ENCODE data around the gene GCN1. TPM values are rescaled to one million over a fixed set of nuclear protein-coding genes. Genes with fewer than 3 reads are reported as not detected.
"Not testable (repeated sequence)": the region's sequence is repeated elsewhere in the genome, so short reads cannot be mapped to it uniquely, and the experiment has no call there.

GCN1 gene
- total and polyA plus RNA-seq, 2 experiments from 2014 or later: 28.2 to 197 TPM

DNA sequence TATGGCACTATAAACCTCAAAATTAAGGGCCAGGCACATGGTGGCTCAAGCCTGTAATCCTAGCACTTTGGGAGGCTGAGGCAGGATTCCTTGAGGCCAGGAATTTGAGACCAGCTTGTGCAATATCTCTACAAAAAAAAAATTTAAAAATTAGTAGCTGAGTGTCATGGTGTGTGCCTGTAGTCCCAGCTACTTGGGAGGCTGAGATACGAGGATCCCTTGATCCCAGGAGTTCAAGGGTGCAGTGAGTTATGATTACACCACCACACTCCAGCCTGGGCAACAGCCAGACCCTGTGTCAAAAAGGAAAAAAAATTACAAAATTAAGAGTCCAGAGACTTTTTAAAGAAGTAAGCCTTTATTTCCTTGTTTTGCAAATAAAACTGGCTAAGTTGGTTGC lies 1.8 kb upstream of the GCN1 start:
- Histone ChIP-seq H4K20me1 (ENCODE audit: insufficient read depth, poor library complexity, severe bottlenecking) (peaks cover 41% of the 10 kb centered on the region), H3K4me2 (peak overlapping the region; percentile 79)

DNA sequence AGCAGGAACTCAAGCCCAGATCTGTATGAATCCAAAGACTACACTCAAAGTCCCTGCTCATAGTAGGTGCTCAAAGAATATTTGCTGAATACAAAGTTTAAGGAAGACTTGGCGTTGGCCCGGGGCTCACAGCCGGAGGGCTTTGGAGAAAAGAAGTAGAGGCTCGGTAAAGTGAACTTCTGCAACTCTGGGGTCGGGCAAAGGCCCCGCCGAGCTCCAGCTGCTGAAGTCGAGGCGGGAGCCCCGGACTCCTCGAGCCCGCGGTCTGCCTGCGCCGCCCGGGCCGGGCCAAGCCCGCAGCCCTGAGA lies 335 bp downstream of the GCN1 start:
- no peak for TF ChIP-seq EZH2 (IDR thresholded peaks at IDR 0.05; ENCODE audit: borderline replicate concordance)
- TF ChIP-seq, protein P1, sequence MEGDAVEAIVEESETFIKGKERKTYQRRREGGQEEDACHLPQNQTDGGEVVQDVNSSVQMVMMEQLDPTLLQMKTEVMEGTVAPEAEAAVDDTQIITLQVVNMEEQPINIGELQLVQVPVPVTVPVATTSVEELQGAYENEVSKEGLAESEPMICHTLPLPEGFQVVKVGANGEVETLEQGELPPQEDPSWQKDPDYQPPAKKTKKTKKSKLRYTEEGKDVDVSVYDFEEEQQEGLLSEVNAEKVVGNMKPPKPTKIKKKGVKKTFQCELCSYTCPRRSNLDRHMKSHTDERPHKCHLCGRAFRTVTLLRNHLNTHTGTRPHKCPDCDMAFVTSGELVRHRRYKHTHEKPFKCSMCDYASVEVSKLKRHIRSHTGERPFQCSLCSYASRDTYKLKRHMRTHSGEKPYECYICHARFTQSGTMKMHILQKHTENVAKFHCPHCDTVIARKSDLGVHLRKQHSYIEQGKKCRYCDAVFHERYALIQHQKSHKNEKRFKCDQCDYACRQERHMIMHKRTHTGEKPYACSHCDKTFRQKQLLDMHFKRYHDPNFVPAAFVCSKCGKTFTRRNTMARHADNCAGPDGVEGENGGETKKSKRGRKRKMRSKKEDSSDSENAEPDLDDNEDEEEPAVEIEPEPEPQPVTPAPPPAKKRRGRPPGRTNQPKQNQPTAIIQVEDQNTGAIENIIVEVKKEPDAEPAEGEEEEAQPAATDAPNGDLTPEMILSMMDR (IDR thresholded peaks at IDR 0.05; ENCODE audit: poor library complexity): no peak
- no peak for TF ChIP-seq EZH2phosphoT487 (IDR thresholded peaks at IDR 0.05; ENCODE audit: low read depth, severe bottlenecking, unreplicated experiment)
- H2AFZ ChIP-seq: peak overlapping the region; percentile 27
- no peaks in the 10 kb centered on the region for H3K9me2 ChIP-seq (replicated peaks; ENCODE audit: insufficient read depth)
- under 1% methylated on average over 18 of the region's 18 CpGs for WGBS (ENCODE audit: low lambda C conversion rate, missing lambda C conversion rate)
- H3K36me3 ChIP-seq (replicated peaks; ENCODE audit: insufficient read depth, low read depth): no peaks in the 10 kb centered on the region
- H3K9me3 ChIP-seq (ENCODE audit: low read depth): no peaks in the 10 kb centered on the region
- peak overlapping the region; percentile 79 for H3K4me2 ChIP-seq
- peak overlapping the region; percentile 94 for H3K27ac ChIP-seq
- peaks cover 22% of the 10 kb centered on the region for H3K4me1 ChIP-seq (ENCODE audit: insufficient read depth)
- peaks cover 32% of the 10 kb centered on the region for H4K20me1 ChIP-seq (ENCODE audit: insufficient read depth, poor library complexity, severe bottlenecking)
- peak overlapping the region; percentile 56 for H3K4me3 ChIP-seq
- no peaks in the 10 kb centered on the region for H3K27me3 ChIP-seq
- H3K79me2 ChIP-seq: peaks cover 75% of the 10 kb centered on the region
- no peak for DNase-seq (ENCODE audit: low spot score)

More for the DNA sequence above, 1.8 kb upstream of the GCN1 start:
- peak overlapping the region; percentile 94 for H3K27ac ChIP-seq
- peaks cover 72% of the 10 kb centered on the region for H3K79me2 ChIP-seq
- no peaks in the 10 kb centered on the region for H3K9me2 ChIP-seq (replicated peaks; ENCODE audit: insufficient read depth)
- no peaks in the 10 kb centered on the region for H3K27me3 ChIP-seq
- H3K36me3 ChIP-seq (replicated peaks; ENCODE audit: insufficient read depth, low read depth): peaks cover 2% of the 10 kb centered on the region
- WGBS (ENCODE audit: low lambda C conversion rate, missing lambda C conversion rate): 82% methylated on average over 1 of the region's 1 CpG
- no peak overlapping the region for H3K4me3 ChIP-seq
- H3K4me1 ChIP-seq (ENCODE audit: insufficient read depth): peaks cover 32% of the 10 kb centered on the region
- no peak overlapping the region for H2AFZ ChIP-seq
- no peaks in the 10 kb centered on the region for H3K9me3 ChIP-seq (ENCODE audit: low read depth)
- TF ChIP-seq EZH2 (IDR thresholded peaks at IDR 0.05; ENCODE audit: borderline replicate concordance) (no peak), EZH2phosphoT487 (IDR thresholded peaks at IDR 0.05; ENCODE audit: low read depth, severe bottlenecking, unreplicated experiment) (no peak)
- no peak for DNase-seq (ENCODE audit: low spot score)

DNA sequence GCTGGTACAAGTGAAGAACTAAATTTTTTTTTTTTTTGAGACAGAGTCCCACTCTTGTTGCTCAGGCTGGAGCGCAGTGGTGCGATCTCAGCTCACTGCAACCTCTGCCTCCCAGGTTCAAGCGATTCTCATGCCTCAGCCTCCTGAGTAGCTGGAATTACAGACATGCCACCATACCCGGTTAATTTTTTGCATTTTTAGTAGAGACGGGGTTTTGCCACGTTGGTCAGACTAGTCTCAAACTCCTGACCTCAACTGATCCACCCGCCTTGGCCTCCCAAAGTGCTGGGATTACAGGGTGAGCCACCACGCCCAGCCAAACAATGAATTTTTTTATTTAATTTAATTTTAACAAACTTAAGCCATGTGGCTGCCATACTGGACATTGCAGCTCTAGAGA lies 1.2 kb downstream of the GCN1 start:
- Histone ChIP-seq H3K4me2 (peak overlapping the region; percentile 79), H3K4me1 (ENCODE audit: insufficient read depth) (peaks cover 20% of the 10 kb centered on the region), H3K79me2 (peaks cover 72% of the 10 kb centered on the region), H4K20me1 (ENCODE audit: insufficient read depth, poor library complexity, severe bottlenecking) (peaks cover 23% of the 10 kb centered on the region), H3K4me3 (peak overlapping the region; percentile 56)
- not testable (repeated sequence) for DNase-seq (ENCODE audit: low spot score); H3K9me3 ChIP-seq (ENCODE audit: low read depth); H3K27me3 ChIP-seq; H3K9me2 ChIP-seq (replicated peaks; ENCODE audit: insufficient read depth); H2AFZ ChIP-seq; H3K27ac ChIP-seq; H3K36me3 ChIP-seq (replicated peaks; ENCODE audit: insufficient read depth, low read depth)
- 84% methylated on average over 8 of the region's 8 CpGs for WGBS (ENCODE audit: low lambda C conversion rate, missing lambda C conversion rate)

DNA sequence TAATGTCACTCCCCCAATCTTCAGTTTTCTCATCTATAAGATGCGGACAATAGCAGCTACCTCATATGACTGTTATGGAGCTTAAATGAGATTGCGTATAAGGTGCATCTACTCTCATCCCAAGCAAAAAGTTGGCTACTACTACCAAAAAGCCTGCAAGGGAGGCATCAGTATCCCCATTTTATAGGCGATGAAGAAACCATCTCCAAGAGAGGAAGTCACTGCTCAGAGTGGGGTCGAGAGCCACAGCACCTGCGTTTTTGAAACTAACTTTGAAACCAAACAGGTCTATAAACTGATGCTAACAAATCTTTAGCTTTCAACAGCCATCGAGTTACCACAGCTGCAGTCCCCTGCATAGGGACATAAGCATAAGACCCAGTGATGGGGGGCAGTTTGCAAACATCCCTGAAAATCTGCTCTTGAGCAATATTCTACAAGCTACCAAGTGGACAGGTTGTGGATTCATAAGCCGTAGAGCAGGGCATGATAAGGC lies 3.5 kb downstream of the GCN1 start:
- Histone ChIP-seq H3K27me3 (no peaks in the 10 kb centered on the region), H3K4me1 (ENCODE audit: insufficient read depth) (peaks cover 20% of the 10 kb centered on the region), H4K20me1 (ENCODE audit: insufficient read depth, poor library complexity, severe bottlenecking) (peaks cover 16% of the 10 kb centered on the region), H3K4me3 (no peak overlapping the region), H3K4me2 (no peak overlapping the region), H3K9me3 (ENCODE audit: low read depth) (no peaks in the 10 kb centered on the region), H3K9me2 (replicated peaks; ENCODE audit: insufficient read depth) (no peaks in the 10 kb centered on the region), H2AFZ (no peak overlapping the region), H3K79me2 (peaks cover 79% of the 10 kb centered on the region), H3K27ac (no peak overlapping the region), H3K36me3 (replicated peaks; ENCODE audit: insufficient read depth, low read depth) (no peaks in the 10 kb centered on the region)
- no peak for DNase-seq (ENCODE audit: low spot score)
- WGBS (ENCODE audit: low lambda C conversion rate, missing lambda C conversion rate): 87% methylated on average over 7 of the region's 7 CpGs
- TF ChIP-seq EZH2phosphoT487 (IDR thresholded peaks at IDR 0.05; ENCODE audit: low read depth, severe bottlenecking, unreplicated experiment) (no peak), EZH2 (IDR thresholded peaks at IDR 0.05; ENCODE audit: borderline replicate concordance) (no peak)
- TF ChIP-seq, protein P1 (IDR thresholded peaks at IDR 0.05; ENCODE audit: poor library complexity): no peak
